Left kidney (tissue), 2 donors: ENCODE data around the gene FBXW9. TPM values are rescaled to one million over a fixed set of nuclear protein-coding genes. Genes with fewer than 3 reads are reported as not detected.
"Not testable (repeated sequence)": the region's sequence is repeated elsewhere in the genome, so short reads cannot be mapped to it uniquely, and the experiment has no call there.

ENCODE experiments used
- DNase-seq: peaks from one replicate; pipeline ENCODE4 v3.0.0-alpha.2; 2013
- polyA plus RNA-seq: library from polyadenylated mRNA; unstranded; fragments of 120-200 nt; gene quantifications from one replicate; pipeline ENCODE4 v1.2.1, GENCODE V29; 2013; ENCODE audit not compliant: insufficient read length

The FBXW9 gene
- polyA plus RNA-seq, 1 donor, result 10.4 TPM

- DNase-seq, result peak; percentile 98
These were observed 15.1 kb downstream of the FBXW9 start, which contains the start of gene DHPS for GRCh38 chr19:12681074-12681987. Gene DHPS (minus strand): TSS chr19:12681880. CDS start chr19:12681766, 114 bp downstream.

GRCh38 chr19:12680034-12680433, 16.4 kb downstream of the FBXW9 start:
- no peak for DNase-seq

- not testable (repeated sequence) for DNase-seq
These were observed 18.4 kb downstream of the FBXW9 start for GRCh38 chr19:12678039-12678438.

- no peak for DNase-seq
These were observed 19.5 kb downstream of the FBXW9 start for GRCh38 chr19:12676928-12677327.

GRCh38 chr19:12676384-12676792, 20.0 kb downstream of the FBXW9 start:
- peak; percentile 71 for DNase-seq

- DNase-seq, result no peak
These were observed 20.5 kb downstream of the FBXW9 start for GRCh38 chr19:12675940-12676339.

GRCh38 chr19:12675399-12675798, 21.0 kb downstream of the FBXW9 start:
- DNase-seq, result no peak

GRCh38 chr19:12672744-12673143, 23.7 kb downstream of the FBXW9 start:
- DNase-seq, result no peak

GRCh38 chr19:12670159-12670928, 26.1 kb downstream of the FBXW9 start:
- no peak for DNase-seq

GRCh38 chr19:12669270-12670158, 26.9 kb downstream of the FBXW9 start:
- DNase-seq, result peak; percentile 81

- DNase-seq, result no peak
These were observed 27.5 kb downstream of the FBXW9 start for GRCh38 chr19:12668932-12669269.

- no peak for DNase-seq
These were observed 28.1 kb downstream of the FBXW9 start for GRCh38 chr19:12668346-12668745.

GRCh38 chr19:12667731-12668302, 28.6 kb downstream of the FBXW9 start:
- no peak for DNase-seq

- peak; percentile 80 for DNase-seq
These were observed 30.0 kb downstream of the FBXW9 start, which contains the start of the genes MAN2B1 and WDR83 for GRCh38 chr19:12666265-12667048. Gene MAN2B1 (minus strand): TSS chr19:12666742. CDS start chr19:12666701, 41 bp downstream. Gene WDR83 (plus strand): TSS chr19:12666807. CDS start chr19:12669791, 2,984 bp downstream.

GRCh38 chr19:12665671-12666264, 30.7 kb downstream of the FBXW9 start:
- no peak for DNase-seq

- no peak for DNase-seq
These were observed 31.2 kb downstream of the FBXW9 start for GRCh38 chr19:12665281-12665573.

- DNase-seq, result no peak
These were observed 31.8 kb downstream of the FBXW9 start for GRCh38 chr19:12664406-12665280.

- DNase-seq, result no peak
These were observed 35.5 kb downstream of the FBXW9 start for GRCh38 chr19:12660980-12661379.

- no peak for DNase-seq
These were observed 38.5 kb downstream of the FBXW9 start for GRCh38 chr19:12657966-12658365.
